Left hindlimb (tissue), 1 donor: ENCODE results near the gene ASCL2.
A peak's percentile ranks its signal among the peaks of the same experiment; 100 is the strongest.

Source experiments
- DNase-seq: peaks from one replicate; pipeline ENCODE4 v3.0.0-alpha.2; 2018

ASCL2 gene

GRCh38 chr11:2308713-2309112 lies 38.3 kb upstream of the ASCL2 start:
- peak; percentile 10 for DNase-seq

GRCh38 chr11:2307501-2308331 lies 37.3 kb upstream of the ASCL2 start:
- peak; percentile 36 for DNase-seq

GRCh38 chr11:2306877-2307500 lies 36.6 kb upstream of the ASCL2 start:
- DNase-seq: no peak

- DNase-seq: peak; percentile 95
Measured at GRCh38 chr11:2306452-2306823, 36.0 kb upstream of the ASCL2 start.

GRCh38 chr11:2305788-2306451 lies 35.5 kb upstream of the ASCL2 start:
- DNase-seq: peak; percentile 95

GRCh38 chr11:2305140-2305778 lies 34.9 kb upstream of the ASCL2 start:
- peak; percentile 86 for DNase-seq

GRCh38 chr11:2304506-2305139 lies 34.2 kb upstream of the ASCL2 start:
- peak; percentile 43 for DNase-seq

GRCh38 chr11:2303627-2304505 lies 33.5 kb upstream of the ASCL2 start:
- peak; percentile 41 for DNase-seq

- DNase-seq: no peak
Measured at GRCh38 chr11:2302896-2303626, 32.7 kb upstream of the ASCL2 start.

GRCh38 chr11:2302306-2302895 lies 32.0 kb upstream of the ASCL2 start:
- no peak for DNase-seq

GRCh38 chr11:2301631-2302305 lies 31.4 kb upstream of the ASCL2 start, which contains the start of the genes C11orf21 and TSPAN32:
Gene C11orf21 (minus strand): TSS chr11:2301918. CDS start chr11:2301808, 110 bp downstream.
Gene TSPAN32 (plus strand): TSS chr11:2302013. CDS start chr11:2302150, 137 bp downstream.
- DNase-seq: peak; percentile 76

GRCh38 chr11:2300936-2301630 lies 30.7 kb upstream of the ASCL2 start:
- DNase-seq: peak; percentile 54

- peak; percentile 33 for DNase-seq
Measured at GRCh38 chr11:2300290-2300935, 30.0 kb upstream of the ASCL2 start.

GRCh38 chr11:2299773-2300172 lies 29.4 kb upstream of the ASCL2 start:
- peak; percentile 29 for DNase-seq

GRCh38 chr11:2298795-2299761 lies 28.7 kb upstream of the ASCL2 start:
- no peak for DNase-seq

GRCh38 chr11:2298131-2298794 lies 27.9 kb upstream of the ASCL2 start:
- DNase-seq: peak; percentile 31

GRCh38 chr11:2297623-2298030 lies 27.2 kb upstream of the ASCL2 start:
- DNase-seq: no peak
